Stimulated activated CD4-positive, alpha-beta T cell treated with anti-CD3 and anti-CD28 coated beads, TNF-alpha, amount 100 ng/mL, for 4 hours (primary cell): Measurements from ENCODE around the gene ADSS1.

Experiments
- DNase-seq, 3 experiments: peaks; one replicate each; pipeline ENCODE4 v3.0.0-alpha.2; 2020; ENCODE audit warnings: low read depth in 3 of 3

ADSS1 gene

DNA sequence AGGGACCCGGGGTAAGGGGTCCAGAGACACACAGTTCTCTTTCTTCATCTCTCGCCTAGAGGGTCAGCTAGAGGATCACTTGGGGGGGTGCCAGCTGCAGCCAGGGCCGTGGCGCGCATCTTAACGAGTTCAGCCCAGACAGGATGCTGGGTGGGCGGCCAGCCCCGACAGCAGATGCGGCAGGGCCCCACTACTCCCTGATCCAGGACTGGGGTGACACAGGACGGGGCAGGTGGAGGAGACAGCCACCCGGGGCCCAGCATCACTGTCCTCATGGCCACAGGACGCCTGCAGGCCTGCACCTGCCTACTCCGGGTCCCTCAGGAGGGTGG is 58.7 kb downstream of the ADSS1 start:
- DNase-seq = no peak

DNA sequence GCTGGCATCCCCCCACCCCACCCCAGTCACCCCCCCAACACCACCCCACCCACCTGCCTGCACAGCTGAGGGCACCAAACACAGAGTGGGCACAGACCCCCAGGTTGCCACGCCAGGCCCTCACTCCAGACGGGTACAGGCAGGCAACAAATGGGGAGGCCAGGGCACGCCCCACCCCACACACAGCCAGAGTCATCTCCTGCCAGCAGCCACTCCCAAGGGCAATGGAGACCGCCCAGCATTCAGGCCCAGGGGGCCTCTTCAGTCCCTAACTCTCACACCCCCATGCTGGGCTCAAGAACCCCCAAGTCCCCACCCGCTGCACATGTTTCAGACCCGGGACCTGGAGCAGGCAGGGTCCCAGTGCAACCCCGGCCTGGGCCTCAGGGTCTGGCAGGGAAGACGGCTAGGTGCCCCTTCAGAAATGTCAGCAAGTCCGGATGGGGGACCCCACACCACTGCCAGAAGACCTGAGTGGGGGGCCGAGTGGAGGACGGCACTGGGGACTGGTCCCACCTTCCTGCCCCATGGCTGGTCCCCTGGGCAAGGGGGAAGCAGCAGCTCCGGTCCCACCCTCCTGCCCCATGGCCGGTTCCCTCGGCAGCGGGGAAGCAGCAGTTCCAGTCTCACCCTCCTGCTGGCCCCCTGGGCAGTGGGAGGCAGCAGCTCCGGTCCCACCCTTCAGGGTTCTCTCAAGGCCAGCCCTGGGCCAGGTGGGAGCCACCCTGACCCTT is 59.6 kb downstream of the ADSS1 start:
- no peak for DNase-seq

DNA sequence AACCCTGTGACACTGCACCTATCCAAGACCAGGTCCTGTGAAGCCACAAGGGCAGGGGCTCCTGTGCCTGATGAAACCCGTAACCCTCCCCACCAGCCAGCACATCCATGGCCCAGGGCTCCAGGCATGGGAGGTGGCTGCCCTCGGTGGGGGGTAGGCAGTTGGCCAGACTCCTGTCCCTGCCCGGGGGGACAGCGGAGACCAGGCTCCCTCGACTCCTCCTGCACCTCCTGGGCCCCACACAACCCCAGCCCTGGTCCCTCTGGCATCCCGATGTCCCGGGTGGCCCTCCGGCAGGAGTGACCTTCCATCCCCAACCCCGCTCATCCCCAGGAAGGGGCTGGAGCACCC is 60.2 kb downstream of the ADSS1 start:
- no peak for DNase-seq

DNA sequence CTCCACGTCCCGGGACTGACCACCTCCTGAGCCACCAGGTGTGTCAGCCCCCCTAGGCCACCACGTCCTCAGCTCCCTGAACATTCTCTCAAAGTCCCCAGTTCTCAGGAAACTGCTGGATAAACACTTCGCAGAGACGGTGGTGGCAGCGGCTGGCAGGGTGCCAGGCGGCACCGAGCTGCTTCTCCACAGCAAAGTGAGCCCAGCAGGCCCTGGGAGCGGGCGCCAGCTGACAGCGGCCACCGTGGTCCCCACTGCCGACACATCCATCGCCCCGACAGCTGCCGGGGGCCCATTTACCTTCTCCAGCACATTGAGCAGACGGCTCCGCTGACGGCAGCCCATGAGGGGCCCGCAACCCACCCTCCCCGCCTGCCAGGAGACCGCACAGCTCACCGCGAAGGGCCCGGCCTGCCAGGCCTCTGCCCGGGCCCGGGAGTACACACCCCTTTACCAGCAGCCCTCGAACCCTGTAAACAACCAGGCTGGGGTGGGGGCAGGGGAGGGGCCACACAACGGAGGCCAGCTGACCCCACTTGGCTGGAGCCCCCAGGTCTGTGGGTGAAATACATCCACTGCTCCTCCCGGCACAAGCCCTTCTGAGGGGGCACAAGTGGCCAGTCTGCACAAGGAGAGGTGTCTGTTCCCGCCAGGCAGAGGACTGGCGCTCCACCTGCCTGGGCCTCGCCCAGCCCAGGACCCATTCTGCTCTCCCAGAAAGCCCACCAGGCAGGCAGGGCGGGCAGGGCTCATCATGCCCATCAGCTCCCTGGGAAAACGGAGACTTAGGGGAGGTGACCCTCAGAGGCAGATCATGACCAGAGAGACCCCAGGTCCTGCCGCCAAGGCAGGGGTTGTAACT is 61.0 kb downstream of the ADSS1 start:
- DNase-seq = no peak

DNA sequence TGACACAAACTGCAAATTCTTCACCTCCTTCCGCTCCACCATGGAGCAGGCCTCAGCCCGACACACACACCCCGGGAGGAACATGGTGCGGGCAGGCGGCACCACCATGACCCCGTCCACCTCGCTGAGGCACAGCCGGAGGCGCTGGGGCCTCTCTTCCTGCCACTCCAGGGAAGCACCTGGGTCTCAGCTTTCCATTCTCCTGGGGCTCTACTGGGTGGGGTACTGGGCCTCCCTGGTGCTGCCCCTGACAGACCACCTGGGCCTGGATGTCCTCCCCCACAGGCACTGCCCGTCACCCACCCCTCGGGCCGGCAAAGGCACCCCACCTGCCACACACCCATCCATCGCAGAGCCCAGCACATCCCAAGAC is 61.7 kb downstream of the ADSS1 start:
- no peak for DNase-seq

DNA sequence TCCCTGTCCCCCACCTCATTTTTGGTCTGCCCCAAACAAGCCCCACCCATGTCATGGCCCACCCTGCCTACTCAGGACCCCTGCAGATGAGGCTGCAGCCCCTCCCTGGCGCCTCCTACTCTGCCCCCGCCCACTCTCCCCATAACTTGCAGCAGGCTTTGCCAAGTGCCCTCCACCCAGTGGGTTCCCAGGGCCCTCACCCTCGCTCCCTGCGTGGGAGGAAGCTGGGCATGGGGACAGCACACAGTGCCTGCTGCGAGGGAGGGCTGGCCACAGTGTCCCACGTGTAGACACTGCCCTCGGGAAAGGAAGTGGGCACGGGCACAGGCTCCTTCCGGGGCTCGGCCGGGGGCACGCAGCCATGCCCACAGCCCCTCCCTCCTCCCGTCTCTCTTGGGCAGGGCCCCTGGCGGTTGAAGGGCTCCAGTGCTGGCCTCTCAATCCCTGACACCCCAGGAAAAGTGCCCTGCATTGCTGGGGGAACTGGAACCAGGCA is 62.1 kb downstream of the ADSS1 start:
- DNase-seq = no peak

DNA sequence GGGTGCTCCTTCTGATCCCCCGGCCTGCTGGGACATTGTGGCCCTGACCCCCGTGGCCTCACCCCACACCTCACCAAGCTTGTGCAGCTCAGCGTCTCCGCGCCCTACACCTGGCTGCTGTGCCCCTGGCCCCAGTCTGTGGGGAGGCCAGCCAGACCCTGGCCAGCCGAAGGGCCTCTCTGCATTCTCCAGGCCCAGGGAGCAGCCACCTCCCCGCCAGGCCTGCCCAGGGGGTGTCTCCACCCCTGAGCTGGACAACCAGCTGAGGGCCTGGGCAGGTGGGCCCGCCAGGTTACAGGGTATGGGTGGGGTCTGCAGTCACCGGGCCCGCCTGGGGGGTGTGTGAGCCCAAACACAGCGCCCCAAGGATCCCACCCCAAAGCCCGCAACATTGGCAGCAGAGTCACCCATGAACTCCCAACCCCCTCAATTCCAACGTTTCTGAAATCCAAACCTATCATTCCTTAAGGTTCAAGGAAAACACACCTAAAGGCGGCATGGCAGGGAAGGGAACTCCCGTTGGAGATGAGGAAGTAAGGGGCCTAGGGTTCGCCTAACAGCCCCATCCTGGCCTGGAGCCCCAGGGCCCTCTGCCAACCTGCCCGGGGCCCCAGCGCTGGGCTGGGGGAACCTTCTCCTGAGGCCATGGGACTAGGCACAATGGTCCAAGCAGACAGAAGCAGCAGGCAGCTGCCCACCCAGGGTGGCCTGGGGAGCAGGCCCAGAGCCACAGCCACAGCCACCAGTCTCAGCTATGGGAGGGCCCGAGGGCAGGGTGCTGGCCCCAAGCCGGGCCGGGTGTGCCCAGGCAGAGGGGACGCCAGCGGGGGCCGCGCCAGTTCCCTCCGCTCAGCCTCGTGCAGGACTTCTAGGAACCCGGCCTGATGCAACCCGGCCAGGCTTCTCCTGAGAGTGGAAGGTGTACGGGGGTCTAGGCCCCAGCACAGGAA is 63.0 kb downstream of the ADSS1 start:
- no peak for DNase-seq

DNA sequence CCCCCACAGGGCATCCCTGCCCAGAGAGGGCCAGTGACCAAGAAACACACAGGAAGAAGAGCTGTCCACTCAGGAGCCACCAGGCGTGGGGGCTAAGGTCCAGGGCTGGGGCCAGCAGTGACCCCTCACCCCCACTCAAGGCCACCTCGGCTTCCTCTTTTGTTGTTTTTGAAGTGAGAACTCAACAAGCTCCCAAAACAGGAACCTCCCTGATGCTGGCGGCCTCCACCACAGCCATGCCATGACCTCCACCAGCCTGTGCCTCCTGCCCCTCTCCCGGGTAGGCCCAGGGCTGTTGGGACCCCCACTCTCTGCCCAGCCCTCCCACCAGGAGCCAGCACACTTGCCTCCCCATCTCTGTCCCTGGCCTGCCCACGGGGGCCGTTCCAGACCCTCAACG is 63.7 kb downstream of the ADSS1 start:
- DNase-seq = no peak

DNA sequence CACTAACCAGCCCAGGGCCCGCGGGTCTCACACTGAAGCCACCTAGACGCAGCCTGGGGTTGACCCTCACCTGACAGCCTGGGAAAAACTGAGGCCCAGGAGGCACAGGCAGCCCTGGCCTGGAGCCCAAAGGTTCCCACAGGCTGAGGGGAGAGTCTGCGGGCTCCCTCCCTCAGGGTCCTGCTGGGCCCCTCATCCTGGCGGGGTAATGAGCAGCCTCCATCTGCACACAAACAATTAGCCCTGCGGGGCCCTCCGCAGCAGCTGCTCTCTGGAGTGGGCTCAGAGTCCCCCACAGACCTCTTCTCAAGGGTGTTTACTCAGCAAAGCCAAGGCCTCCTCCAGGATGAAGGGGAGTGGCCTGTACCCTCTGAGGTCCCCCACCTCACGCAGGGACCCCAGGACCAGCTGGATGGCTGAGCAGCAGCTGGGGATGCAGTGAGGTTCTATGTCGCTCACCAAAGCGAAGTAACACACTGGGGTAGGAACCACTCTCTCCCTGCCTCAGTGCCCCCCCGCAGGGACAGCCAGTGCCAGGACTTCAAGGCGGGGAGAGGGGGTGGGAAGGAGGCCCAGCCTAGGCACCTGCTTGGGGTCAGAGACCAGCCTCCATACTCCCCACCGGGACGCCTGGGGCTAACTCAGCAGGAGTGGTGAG is 64.3 kb downstream of the ADSS1 start:
- no peak for DNase-seq

DNA sequence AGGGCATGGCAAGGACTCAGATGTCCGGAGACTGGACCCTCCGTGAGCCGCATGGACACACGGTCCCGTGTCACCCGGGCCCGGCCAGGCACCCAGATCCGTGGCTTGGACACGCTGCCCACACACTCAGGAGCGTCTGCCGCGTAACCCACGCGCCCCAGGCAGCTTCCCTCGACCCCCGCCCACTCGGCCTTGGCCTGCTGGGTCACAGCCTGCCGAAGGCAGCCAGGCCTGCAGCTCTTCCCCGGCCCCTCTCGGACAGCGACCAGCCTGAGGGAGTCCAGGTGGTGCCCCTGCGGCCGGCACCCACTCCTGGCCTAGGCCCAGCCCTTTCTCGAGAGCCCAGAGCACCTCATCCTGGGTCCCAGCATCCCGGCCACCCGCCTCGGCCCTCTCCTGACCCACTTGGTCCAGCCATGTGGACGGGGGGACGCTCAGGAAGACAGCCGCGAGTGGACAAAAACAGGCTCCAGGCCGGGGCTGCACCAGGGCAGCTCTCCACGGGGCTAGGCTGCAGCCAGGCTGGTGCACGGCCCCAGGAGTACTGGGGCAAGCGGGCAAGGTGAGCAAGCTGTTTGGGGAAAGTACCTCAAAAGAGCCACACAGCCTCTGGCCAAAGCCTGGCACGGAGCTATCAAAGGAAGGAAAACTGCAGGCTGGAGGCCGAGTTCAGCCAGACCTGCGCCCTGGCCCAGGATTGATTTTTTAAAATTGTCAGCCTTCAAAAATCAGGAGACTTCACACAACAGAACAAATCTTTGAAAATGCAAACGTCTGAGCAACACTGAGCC is 65.0 kb downstream of the ADSS1 start:
- DNase-seq = no peak

DNA sequence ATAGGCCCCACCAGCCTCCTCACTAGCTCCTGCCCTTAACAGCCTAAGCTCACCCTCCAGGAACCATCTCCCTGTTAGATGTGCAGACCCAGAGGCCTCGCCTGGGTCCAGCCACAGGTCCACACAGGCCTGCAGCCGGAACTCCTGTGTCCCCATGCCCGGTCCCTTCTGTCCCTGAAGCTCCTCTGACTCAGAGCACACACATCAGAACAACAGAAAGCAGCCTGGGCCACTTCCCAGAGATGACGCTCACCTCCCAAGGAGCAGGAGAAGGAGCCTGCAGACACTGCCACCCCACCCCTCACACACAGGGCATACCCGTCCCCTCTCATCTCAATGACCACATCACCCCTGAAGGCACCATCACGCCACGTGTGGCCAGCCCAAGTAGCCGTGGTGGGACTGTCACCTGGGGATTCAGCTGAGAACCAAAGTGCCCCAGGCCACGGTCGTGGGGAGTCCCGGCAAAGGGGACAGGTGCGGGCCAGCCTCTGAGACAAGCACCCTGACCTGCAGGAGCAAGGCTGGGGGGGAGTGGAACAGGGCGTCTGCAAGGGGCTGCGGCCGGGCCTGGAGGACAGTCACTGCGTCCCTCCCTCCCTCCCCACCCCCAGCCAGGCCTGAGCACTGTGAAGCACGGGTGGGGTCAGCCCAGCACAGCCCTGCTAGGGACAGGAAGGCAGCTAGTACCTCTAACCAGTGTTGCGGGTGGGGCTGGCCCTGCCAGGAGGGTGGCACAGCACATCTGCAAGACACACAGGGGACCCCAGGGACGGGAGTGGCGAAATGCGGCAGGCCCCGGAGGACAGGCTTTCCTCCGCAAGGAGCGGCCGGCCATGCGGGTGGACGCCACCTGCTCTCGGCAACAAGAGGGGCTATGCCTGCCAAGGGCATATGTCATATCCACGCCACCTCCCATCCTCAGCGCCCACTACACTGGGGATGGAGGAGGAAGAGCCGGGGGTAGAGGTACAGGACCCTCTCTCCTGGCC is 66.0 kb downstream of the ADSS1 start:
- DNase-seq = no peak

DNA sequence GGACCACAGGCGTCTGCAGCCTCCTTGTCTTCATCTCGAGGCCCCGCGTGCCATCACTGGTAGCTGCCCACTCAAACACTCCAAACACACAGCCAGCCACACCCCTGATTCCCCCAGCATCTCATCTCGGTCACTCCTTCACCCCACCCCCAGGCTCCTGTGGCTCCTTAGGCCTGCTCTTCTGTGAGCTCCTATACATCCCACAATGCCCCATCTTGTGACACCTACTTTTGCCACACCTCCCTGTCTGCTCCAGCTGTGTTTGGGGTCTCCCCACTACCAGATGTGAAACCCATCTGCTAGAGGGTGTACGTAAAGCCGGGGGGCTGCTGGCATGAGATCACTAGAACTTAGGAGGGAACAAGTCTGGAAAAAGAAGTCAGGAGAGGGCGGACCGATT is 67.4 kb downstream of the ADSS1 start:
- DNase-seq = no peak

DNA sequence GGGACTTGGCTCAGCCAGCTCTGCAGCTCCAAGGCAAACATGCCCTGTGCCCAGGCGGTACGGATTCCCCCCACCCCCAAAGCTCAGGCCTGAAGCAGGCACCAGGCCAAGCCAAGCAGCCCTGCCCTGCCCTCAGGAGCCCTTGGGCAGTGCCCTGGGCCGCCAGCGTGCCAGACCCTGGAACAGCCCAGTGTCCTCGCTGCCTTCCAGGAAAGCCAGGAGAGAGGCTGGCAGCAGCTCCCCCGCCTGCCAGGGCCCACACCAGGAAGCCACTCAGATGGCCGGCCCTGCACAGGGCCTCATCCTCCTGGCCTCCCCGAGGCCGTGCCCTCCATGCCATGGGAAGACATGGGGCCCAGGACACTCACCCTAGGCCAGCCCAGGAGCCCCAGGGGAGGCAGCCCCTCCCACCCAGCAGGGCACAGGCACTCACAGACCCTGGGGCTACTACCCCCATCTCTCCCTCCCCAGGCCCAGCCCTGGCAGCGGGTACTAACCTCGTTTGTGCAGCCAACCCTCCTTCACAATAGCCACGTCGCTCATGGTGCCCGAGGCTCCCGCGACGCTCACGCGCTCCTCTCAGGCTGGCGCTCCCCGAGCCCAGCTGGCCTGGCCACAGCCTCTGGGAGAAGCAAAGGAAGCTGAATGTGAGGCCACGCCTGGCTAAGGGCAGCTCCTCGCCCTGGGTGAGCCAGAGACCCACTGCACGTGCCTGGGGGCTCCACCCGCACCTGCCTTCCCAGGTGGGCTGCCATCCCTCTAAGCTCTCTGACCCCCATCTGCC is 68.3 kb downstream of the ADSS1 start:
- no peak for DNase-seq

DNA sequence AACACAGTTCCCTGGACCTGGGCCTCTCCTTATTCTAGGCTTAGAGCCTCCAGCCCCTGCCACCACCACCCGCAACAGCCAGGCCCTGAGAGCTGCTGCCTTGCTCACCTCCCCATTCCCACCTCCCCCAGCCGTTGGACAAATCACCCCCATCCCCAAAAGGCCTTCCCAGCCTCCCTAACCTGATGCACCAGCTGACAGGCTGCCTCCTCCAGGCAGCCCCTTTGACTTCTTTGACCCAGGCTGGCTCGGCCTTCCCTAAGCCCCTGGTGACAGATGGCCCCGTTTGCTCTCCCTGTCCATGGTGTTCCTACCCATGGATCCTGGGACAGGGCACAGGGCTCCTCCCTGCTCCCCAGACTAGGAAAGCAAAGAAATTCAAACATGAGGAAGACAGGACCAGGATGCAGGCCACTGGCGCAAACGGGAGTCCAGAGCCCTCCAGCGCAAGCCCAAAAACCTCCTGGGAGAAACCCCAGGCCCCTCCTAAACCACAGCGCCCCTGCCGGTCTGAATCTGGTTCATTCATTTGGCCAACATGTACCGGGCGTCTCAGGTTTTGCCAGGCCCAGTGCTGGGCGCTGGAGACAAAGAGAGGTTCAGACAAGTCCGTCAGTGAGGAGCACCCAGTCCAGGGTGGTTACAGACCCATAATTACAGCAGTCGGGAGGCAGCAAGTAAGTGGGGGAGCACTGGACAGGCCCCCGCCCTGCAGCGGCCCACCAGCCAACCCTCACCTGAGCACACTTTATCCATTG is 69.1 kb downstream of the ADSS1 start:
- DNase-seq = no peak

DNA sequence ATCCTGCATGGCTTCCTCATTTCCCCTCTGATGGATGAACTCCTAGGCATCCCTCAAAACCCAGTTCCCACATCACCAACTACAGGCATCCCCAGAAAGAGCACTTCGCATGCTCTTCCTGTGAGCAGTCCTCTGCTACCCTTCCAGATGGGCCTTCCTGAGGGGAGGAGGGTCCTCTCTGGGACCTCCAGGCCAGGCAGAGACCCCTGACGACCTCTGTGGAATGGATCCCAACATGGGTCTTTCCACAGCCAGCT is 69.6 kb downstream of the ADSS1 start:
- no peak for DNase-seq

DNA sequence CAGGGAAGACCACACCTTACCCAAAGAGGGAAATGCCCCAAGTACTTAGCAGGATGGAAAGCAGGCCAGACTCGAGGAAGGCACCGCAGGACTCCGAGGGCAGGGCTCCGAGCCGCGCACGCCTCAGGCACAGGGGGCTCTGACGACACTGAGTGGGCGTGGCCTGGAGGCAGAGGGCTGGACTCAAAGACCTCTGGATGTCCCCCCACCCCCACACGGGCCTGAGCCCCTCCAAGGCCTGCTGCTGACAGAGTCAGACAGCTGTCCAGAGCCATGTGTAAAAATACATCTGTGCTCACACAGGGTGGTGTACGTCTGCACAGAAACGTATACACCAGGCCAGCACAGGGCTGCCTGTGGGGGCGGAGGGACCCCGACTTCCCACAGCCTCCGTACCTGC is 70.1 kb downstream of the ADSS1 start:
- no peak for DNase-seq

DNA sequence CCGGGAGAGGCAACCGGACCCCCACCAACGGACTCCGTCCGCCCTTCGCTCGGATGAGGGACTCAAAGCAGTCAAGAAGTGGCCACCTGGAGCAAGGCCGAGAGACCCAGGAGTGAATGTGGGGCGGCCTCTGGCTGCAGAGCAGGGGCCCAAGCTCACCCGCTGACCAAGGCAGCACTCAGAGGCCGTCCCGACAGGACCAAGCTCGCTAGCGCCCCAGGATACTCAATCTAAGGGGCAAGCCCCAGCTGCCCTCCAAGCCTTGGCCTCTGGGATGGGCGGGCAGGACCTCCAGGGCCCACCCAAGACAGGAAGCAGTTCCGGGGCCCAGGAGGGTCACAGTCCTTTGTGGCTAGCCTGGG is 70.6 kb downstream of the ADSS1 start:
- no peak for DNase-seq

DNA sequence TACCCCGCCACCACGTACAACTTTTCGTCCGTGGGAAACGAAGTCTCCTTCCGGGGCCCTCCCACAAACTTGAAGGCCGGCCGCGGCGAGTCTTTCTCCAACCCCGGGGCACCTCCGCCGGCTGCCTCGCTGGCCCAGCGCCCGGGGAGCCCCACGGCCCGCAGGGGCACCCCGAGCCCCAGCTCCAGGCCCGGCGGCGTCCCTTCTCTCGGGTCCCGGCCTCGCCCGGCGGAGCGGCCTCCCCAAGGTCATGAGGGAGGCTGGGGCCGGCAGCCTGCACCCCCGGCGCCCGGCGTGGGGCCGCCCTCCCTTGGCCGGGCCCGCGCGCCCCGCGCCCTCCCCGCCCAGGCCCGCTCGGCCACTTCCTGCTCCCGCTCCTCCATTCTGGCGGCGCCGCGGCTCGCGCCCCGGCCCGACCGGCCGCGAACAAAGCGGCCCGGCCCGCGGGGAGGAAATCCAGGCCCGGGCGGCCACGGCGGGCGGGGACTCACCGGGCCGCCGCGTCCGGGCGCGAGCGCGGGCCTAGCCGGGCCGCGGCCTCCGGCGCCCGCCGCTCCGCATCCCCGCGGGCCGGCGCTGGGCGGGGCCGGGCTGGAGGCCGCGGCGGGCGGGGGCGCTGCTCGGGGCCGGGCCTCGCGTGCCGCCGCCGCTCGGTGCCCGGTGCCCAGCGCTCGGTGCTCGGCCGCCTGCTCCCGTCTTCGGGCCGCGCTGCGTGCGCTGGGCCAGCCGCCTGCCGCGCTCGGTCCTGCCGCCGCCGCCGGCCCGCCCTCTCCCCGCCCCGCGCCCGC is 71.2 kb downstream of the ADSS1 start, which contains the start of gene AKT1:
Gene AKT1, minus strand, starts transcription at position 756 of the 788 bp plus-strand sequence. CDS start 3,105 bp downstream, outside the sequence.
- DNase-seq = no peak
